Measurements from ENCODE around the gene LIMS2. TPM values are rescaled to one million over a fixed set of nuclear protein-coding genes. Genes with fewer than 3 reads are reported as not detected.

LIMS2 gene
- total RNA-seq, 2 donors from 2014 or later = 177 to 246 TPM

DNA sequence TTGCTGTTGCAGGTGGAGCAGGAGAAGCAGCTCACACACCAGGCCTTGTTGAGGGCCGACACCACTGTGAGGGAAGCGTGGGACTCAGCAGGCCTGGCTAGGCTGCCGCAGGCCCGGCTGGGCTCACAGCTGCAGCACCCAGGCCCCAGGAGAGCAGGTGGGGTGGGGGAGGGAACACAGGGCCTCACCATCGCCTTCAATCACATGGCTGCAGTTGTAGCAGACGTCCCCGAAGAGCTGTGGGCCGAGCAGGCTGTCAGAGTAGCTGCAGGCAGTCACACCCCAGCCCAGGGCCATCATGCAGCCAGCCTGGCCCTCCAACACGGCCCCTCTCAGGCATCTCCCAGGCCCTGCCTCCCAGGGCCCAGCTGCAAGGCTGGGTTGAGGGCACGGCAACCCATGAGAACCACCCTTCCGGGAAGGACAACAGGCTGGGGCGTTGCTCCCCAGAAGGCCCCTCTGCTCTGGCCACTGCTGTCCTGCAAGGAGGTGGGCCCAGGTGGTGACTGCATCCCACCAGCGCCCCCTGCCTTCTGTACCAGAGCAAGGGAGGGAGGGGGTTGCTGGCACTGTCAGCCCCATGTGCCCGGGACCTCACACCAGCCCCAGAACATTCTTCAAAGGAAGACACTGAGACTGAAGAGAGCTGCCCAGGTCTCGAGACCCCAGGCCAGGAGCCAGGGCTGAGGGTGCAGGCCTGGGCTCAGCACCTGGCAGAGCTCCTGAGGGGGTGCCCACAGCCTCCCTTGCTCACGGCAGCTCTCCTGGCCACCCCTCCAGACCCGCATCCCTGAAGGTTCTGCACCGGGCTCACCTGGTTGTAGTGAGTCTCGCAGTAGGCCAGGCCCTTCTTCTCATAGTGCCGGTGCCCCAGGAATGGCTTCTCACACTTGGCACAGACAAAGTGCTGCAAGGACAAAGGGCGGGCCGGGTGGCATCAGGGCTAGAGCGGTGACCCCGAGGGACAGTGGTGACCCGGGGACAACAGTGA is 35.0 kb downstream of the LIMS2 start:
- H3K9me3 ChIP-seq = no peaks in the 10 kb centered on the region
- no peaks in the 10 kb centered on the region for H3K27me3 ChIP-seq (replicated peaks; ENCODE audit: insufficient read depth)
- ATAC-seq (ENCODE audit: insufficient number of reproducible peaks, low FRiP score, low read depth) (no peak), DNase-seq (ENCODE audit: low spot score) (no peak)
- H3K36me3 ChIP-seq = peaks cover 31% of the 10 kb centered on the region
- TF ChIP-seq, protein P1, sequence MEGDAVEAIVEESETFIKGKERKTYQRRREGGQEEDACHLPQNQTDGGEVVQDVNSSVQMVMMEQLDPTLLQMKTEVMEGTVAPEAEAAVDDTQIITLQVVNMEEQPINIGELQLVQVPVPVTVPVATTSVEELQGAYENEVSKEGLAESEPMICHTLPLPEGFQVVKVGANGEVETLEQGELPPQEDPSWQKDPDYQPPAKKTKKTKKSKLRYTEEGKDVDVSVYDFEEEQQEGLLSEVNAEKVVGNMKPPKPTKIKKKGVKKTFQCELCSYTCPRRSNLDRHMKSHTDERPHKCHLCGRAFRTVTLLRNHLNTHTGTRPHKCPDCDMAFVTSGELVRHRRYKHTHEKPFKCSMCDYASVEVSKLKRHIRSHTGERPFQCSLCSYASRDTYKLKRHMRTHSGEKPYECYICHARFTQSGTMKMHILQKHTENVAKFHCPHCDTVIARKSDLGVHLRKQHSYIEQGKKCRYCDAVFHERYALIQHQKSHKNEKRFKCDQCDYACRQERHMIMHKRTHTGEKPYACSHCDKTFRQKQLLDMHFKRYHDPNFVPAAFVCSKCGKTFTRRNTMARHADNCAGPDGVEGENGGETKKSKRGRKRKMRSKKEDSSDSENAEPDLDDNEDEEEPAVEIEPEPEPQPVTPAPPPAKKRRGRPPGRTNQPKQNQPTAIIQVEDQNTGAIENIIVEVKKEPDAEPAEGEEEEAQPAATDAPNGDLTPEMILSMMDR (IDR thresholded peaks at IDR 0.05) = no peak
- H3K27ac ChIP-seq = no peak overlapping the region
- peaks cover 9 to 40% of the 10 kb centered on the region in 2 donors for H3K4me1 ChIP-seq (ENCODE audit: control insufficient read depth in 1 of 2, low read depth in 2 of 2)
- no peak overlapping the region for H3K4me3 ChIP-seq

DNA sequence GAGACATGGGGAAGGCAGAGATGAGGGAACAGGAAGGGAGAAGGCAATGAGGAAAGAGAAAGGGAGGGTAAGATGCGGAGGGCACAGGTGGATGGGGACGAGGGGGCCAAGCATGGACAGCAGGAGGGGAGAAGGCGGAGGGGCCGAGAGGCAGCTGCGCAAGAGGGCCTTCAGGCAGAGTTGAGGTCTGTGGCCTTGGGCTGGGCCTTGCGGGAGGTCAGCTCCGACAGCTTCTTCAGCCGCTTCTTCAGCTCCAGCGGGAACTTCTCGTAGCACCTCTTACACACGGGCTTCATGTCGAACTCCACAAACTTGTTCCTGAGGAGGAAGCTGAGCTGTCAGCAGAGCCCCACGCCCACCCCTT is 36.2 kb downstream of the LIMS2 start:
- no peaks in the 10 kb centered on the region for H3K9me3 ChIP-seq
- no peaks in the 10 kb centered on the region for H3K27me3 ChIP-seq (replicated peaks; ENCODE audit: insufficient read depth)
- H3K27ac ChIP-seq = peak overlapping the region; percentile 86
- H3K4me3 ChIP-seq = no peak overlapping the region
- TF ChIP-seq, protein P1 (IDR thresholded peaks at IDR 0.05) = no peak
- ATAC-seq (ENCODE audit: insufficient number of reproducible peaks, low FRiP score, low read depth) (no peak), DNase-seq (ENCODE audit: low spot score) (no peak)
- H3K4me1 ChIP-seq (ENCODE audit: control insufficient read depth in 1 of 2, low read depth in 2 of 2) = peaks cover 12 to 44% of the 10 kb centered on the region in 2 donors
- H3K36me3 ChIP-seq = peaks cover 31% of the 10 kb centered on the region

DNA sequence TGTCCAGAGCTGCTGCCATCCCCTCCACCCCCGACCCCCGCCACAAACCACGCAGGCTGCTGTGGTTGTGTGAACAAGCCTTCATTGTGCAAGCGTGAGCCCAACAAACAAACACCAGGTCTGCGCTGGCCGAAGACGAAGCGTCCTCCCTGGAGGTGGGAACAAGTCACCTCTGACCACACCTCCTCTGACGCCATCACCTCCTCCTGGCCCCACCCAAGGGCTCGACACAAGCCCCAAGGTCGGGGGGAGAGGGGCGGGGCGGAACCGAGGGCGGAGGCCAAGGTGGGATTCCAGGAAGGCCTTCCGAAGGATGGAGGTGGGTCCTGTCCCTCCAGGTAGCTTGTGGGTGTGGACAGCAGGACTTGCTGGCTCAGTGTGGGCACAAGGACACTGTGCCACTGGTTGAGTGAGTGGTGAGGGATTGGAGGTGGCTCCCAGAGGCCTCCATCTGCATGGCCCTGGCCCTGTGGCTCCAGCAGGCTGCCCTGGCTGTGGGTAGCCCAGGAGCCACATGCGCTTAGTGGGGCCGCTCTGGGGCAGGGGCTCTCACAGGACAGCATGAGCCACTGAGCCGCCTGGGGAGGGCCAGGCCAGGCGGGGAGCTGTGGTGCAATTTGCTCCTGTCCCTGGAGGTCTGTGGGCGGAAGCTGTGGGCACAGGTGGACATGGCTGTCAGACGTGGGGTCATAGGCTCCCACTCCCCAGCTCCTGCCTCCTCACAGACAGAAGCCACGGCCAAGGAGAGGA is 36.8 kb downstream of the LIMS2 start:
- H3K27ac ChIP-seq = peak overlapping the region; percentile 86
- DNase-seq (ENCODE audit: low spot score) = no peak

DNA sequence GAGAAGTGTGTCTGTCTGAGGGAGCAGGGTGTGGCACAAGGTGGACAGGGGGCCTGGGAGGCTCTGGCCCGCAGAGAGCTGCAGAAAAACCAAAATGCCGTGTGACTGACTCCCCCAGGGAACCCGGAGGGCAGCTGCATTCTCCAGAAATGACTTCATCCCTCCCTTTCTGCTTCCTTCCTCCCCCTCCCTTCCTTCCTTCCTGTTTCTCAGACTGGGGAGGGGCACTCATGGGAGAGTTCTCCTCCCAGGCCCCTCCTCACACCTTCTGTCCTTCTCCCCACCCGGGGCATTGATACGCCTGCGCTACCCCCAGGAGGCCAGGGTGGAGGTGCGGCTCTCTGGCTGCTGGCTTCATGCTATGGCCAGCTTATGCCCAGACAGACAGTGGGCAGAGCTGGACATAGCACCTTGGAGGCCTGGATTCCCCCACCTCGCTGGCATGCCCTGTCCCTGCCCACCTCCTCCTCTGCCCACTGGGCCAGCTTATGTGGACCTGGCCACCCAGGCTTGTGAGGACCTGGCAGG is 37.5 kb downstream of the LIMS2 start:
- peak overlapping the region; percentile 86 for H3K27ac ChIP-seq
- ATAC-seq (ENCODE audit: insufficient number of reproducible peaks, low FRiP score, low read depth) = peak; percentile 9

More for the DNA sequence above, 36.8 kb downstream of the LIMS2 start:
- Histone ChIP-seq H3K9me3 (no peaks in the 10 kb centered on the region), H3K27me3 (replicated peaks; ENCODE audit: insufficient read depth) (no peaks in the 10 kb centered on the region), H3K4me1 (ENCODE audit: control insufficient read depth in 1 of 2, low read depth in 2 of 2) (peaks cover 17 to 44% of the 10 kb centered on the region in 2 donors), H3K4me3 (no peak overlapping the region), H3K36me3 (peaks cover 31% of the 10 kb centered on the region)
- no peak for ATAC-seq (ENCODE audit: insufficient number of reproducible peaks, low FRiP score, low read depth)
- TF ChIP-seq, protein P1 (IDR thresholded peaks at IDR 0.05) = no peak

More for the DNA sequence above, 37.5 kb downstream of the LIMS2 start:
- Histone ChIP-seq H3K36me3 (peaks cover 30% of the 10 kb centered on the region), H3K9me3 (no peaks in the 10 kb centered on the region), H3K27me3 (replicated peaks; ENCODE audit: insufficient read depth) (no peaks in the 10 kb centered on the region), H3K4me1 (ENCODE audit: control insufficient read depth in 1 of 2, low read depth in 2 of 2) (peaks cover 24 to 46% of the 10 kb centered on the region in 2 donors), H3K4me3 (no peak overlapping the region)
- DNase-seq (ENCODE audit: low spot score) = no peak
- TF ChIP-seq, protein P1 (IDR thresholded peaks at IDR 0.05) = no peak
